Mucosa of descending colon (tissue), 3 donors: ENCODE data around the gene WT1. TPM values are rescaled to one million over a fixed set of nuclear protein-coding genes. Genes with fewer than 3 reads are reported as not detected.

Experiments
- ATAC-seq: fragments of 200-7000 bp; cut with Tn5 transposase; one replicate; pipeline ENCODE4 v1.9.1; 2020; ENCODE audit warnings: mild to moderate bottlenecking, moderate library complexity
- DNase-seq, 3 donors: peaks; one replicate each; pipeline ENCODE4 v3.0.0-alpha.2; 2020
- H3K36me3 ChIP-seq: fragments of 200-600 bp; one replicate; pipeline ENCODE4 v1.8.0; 2021; ENCODE audit warnings: low read depth, mild to moderate bottlenecking
- H3K4me1 ChIP-seq: fragments of 200-600 bp; one replicate; pipeline ENCODE4 v1.8.0; 2021; ENCODE audit warnings: low read depth, mild to moderate bottlenecking
- H3K4me3 ChIP-seq: fragments of 200-600 bp; one replicate; pipeline ENCODE4 v1.8.0; 2021; ENCODE audit warnings: mild to moderate bottlenecking
- H3K9me3 ChIP-seq: fragments of 200-600 bp; one replicate; pipeline ENCODE4 v1.8.0; 2021; ENCODE audit warnings: mild to moderate bottlenecking
- CTCF ChIP-seq: fragments of 200-600 bp; IDR thresholded peaks from one replicate; pipeline ENCODE4 v1.8.0; 2022; ENCODE audit warnings: antibody characterized with exemption, mild to moderate bottlenecking
- intact Hi-C, 2 donors: fragments of 100-400 bp; cut with DNase I in 1 of 2; cut with micrococcal nuclease in 1 of 2; formaldehyde crosslinking; loops; one replicate each; pipeline versions ENCODE4 v1.11.0 to v1.11.1; 2022; cut with DNase I, micrococcal nuclease
- total RNA-seq, 3 donors: library from RNA; stranded (reverse); fragmentation: NEBNext Ultra II Directional in 2 of 3; extraction: Animal tissue kit (Norgen Biotek cat#: 25700) in 2 of 3; gene quantifications; one replicate each; pipeline versions ENCODE4 v1.2.1 to v1.2.4, GENCODE V29; 2021 to 2023
- donor health status: DM: no; HTN: no; CAD: no; lungs with moderate emphysema.
- donor health status: DM: no; HTN: no; CAD: no.
- donor health status: DM: no; HTN: yes; CAD: no.

WT1 gene
- total RNA-seq, 3 donors from 2014 or later: 0.09 to 0.57 TPM; not detected in 1

GRCh38 chr11:32343325-32344008 is 91.9 kb downstream of the WT1 start:
- Histone ChIP-seq H3K9me3 (no peaks in the 10 kb centered on the region), H3K4me3 (no peak overlapping the region), H3K4me1 (no peaks in the 10 kb centered on the region), H3K36me3 (no peaks in the 10 kb centered on the region)
- no peak for DNase-seq
- no peak for ATAC-seq
- intact Hi-C loops: no loop called here
- no peak for TF ChIP-seq CTCF

GRCh38 chr11:32341620-32342613 is 93.4 kb downstream of the WT1 start:
- TF ChIP-seq CTCF: no peak
- intact Hi-C loops: no loop called here
- H3K9me3 ChIP-seq: no peaks in the 10 kb centered on the region
- no peaks in the 10 kb centered on the region for H3K36me3 ChIP-seq
- ATAC-seq (no peak), DNase-seq (no peak)
- no peak overlapping the region for H3K4me3 ChIP-seq
- no peaks in the 10 kb centered on the region for H3K4me1 ChIP-seq

DNA sequence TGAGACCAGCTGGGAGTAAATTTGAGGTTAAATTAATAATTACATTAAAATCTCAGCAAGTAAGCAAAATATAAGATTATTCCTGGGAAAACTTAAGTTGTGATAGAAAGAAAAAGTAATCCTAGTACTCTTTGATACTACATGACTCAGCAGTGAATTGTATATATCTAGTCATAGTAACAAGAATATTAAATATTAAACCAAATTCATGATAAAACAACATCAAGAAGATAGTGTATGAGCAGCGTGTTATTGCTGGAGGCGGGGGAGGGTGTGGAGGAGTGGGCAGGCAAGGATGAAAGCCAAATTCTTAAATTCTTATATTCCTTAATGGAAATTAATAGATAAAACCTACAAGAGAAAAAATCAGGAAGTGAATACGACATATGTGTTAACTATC is 95.2 kb downstream of the WT1 start:
- Histone ChIP-seq H3K9me3 (no peaks in the 10 kb centered on the region), H3K4me1 (no peaks in the 10 kb centered on the region), H3K36me3 (no peaks in the 10 kb centered on the region), H3K4me3 (no peak overlapping the region)
- DNase-seq: no peak
- no peak for ATAC-seq
- no peak for TF ChIP-seq CTCF
- intact Hi-C loops: no loop called here

Other genes with a start within 250 kb of the WT1 start
- 100 to 1,000 TPM; 132 to 167 (median 162) TPM for gene EIF3M, start 148.3 kb upstream of the WT1 start, total RNA-seq